Measurements from ENCODE around the gene GRIN2A.

Gene GRIN2A

GRCh38 chr16:9766891-9767290, 415.3 kb downstream of the GRIN2A start:
- Histone ChIP-seq H2BK5ac (ENCODE audit: low read length) (no peak overlapping the region), H3K27me3 (ENCODE audit: insufficient read depth, low read length, poor library complexity) (no peaks in the 10 kb centered on the region), H3K9ac (ENCODE audit: low read length) (no peak overlapping the region), H4K8ac (ENCODE audit: low read depth, low read length) (no peak overlapping the region), H3K27ac (ENCODE audit: low read depth, low read length) (no peak overlapping the region), H2AK5ac (ENCODE audit: low read length) (no peak overlapping the region), H3K79me1 (ENCODE audit: low read length) (no peaks in the 10 kb centered on the region), H3K23ac (ENCODE audit: low read length) (no peak overlapping the region), H3K4me3 (ENCODE audit: low read length) (no peak overlapping the region), H3K79me2 (ENCODE audit: control insufficient read depth, insufficient read depth, low read length) (no peaks in the 10 kb centered on the region), H3K18ac (ENCODE audit: low read length) (no peak overlapping the region), H3K4ac (ENCODE audit: low read depth, low read length) (no peak overlapping the region), H3K56ac (ENCODE audit: low read length) (no peak overlapping the region), H2BK15ac (replicated peaks; ENCODE audit: low read depth) (no peak overlapping the region), H4K5ac (ENCODE audit: low read length) (no peak overlapping the region), H3K36me3 (ENCODE audit: control insufficient read depth, insufficient read depth, low read length) (no peaks in the 10 kb centered on the region), H3K4me1 (ENCODE audit: control insufficient read depth, low read depth, low read length) (no peaks in the 10 kb centered on the region), H2BK120ac (ENCODE audit: low read depth, low read length) (no peak overlapping the region), H3K4me2 (ENCODE audit: low read length) (no peak overlapping the region)
- no peak for DNase-seq
- no CpG with 5 or more reads among the region's 4 CpGs for WGBS (ENCODE audit: extremely low coverage, insufficient coverage, low lambda C conversion rate)

DNA sequence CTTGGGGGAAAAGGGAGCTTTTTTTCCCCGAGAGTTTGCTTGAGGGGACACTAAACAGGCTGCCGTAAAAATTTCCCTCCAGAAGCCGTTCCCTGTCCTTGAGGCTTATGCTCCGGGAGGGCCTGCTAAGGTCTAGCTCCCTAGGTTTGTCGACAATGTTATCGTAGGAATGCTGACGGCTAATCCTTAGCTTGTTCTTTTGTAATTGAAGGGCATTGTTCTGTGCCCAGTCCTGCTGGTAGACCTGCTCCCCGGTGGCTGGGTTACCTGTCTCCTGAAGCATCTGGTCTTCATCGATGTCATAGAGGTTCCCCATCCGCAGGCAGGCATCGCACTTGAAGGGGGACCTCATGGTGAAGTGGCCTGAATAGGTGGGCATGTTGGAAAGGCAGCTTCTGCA, 418.7 kb downstream of the GRIN2A start:
- Histone ChIP-seq H3K27ac (ENCODE audit: low read depth, low read length) (no peak overlapping the region), H3K4me2 (ENCODE audit: low read length) (no peak overlapping the region), H3K36me3 (ENCODE audit: control insufficient read depth, insufficient read depth, low read length) (no peaks in the 10 kb centered on the region), H3K27me3 (ENCODE audit: insufficient read depth, low read length, poor library complexity) (no peaks in the 10 kb centered on the region), H4K5ac (ENCODE audit: low read length) (no peak overlapping the region), H2BK120ac (ENCODE audit: low read depth, low read length) (no peak overlapping the region), H3K79me1 (ENCODE audit: low read length) (no peaks in the 10 kb centered on the region), H3K56ac (ENCODE audit: low read length) (no peak overlapping the region), H3K23ac (ENCODE audit: low read length) (no peak overlapping the region), H3K4me1 (ENCODE audit: control insufficient read depth, low read depth, low read length) (no peaks in the 10 kb centered on the region), H2BK5ac (ENCODE audit: low read length) (no peak overlapping the region), H3K4me3 (ENCODE audit: low read length) (no peak overlapping the region), H3K9ac (ENCODE audit: low read length) (no peak overlapping the region), H3K79me2 (ENCODE audit: control insufficient read depth, insufficient read depth, low read length) (no peaks in the 10 kb centered on the region), H2AK5ac (ENCODE audit: low read length) (no peak overlapping the region), H2BK15ac (replicated peaks; ENCODE audit: low read depth) (no peak overlapping the region), H3K18ac (ENCODE audit: low read length) (no peak overlapping the region), H4K8ac (ENCODE audit: low read depth, low read length) (no peak overlapping the region), H3K4ac (ENCODE audit: low read depth, low read length) (no peak overlapping the region)
- DNase-seq = peak; percentile 40
- no CpG with 5 or more reads among the region's 11 CpGs for WGBS (ENCODE audit: extremely low coverage, insufficient coverage, low lambda C conversion rate)

DNA sequence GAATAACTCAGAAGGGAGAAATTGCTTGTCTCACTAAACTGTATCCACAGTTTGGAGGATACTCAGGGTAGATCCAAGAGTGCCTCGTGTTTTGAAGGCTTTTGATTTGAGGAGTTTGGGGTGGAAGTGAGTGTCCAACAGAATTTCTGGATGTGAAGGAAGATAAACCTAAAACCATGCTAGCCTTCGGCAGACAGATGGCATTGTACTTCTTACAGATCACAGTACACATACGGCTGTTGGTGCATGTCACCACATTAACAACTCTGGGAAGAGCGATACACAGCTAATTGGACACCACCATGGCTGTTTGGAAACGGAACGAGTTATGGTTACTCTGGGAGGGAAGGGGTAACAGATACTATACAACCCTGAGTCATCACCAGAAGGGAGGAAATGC, 420.4 kb downstream of the GRIN2A start:
- Histone ChIP-seq H3K27me3 (ENCODE audit: insufficient read depth, low read length, poor library complexity) (no peaks in the 10 kb centered on the region), H3K27ac (ENCODE audit: low read depth, low read length) (no peak overlapping the region), H3K23ac (ENCODE audit: low read length) (no peak overlapping the region), H2BK5ac (ENCODE audit: low read length) (no peak overlapping the region), H2BK15ac (replicated peaks; ENCODE audit: low read depth) (no peak overlapping the region), H3K4me1 (ENCODE audit: control insufficient read depth, low read depth, low read length) (no peaks in the 10 kb centered on the region), H2BK120ac (ENCODE audit: low read depth, low read length) (no peak overlapping the region), H4K5ac (ENCODE audit: low read length) (no peak overlapping the region), H3K4ac (ENCODE audit: low read depth, low read length) (no peak overlapping the region), H3K36me3 (ENCODE audit: control insufficient read depth, insufficient read depth, low read length) (no peaks in the 10 kb centered on the region), H3K79me2 (ENCODE audit: control insufficient read depth, insufficient read depth, low read length) (no peaks in the 10 kb centered on the region), H2AK5ac (ENCODE audit: low read length) (no peak overlapping the region), H3K79me1 (ENCODE audit: low read length) (no peaks in the 10 kb centered on the region), H3K4me3 (ENCODE audit: low read length) (no peak overlapping the region), H3K56ac (ENCODE audit: low read length) (no peak overlapping the region), H4K8ac (ENCODE audit: low read depth, low read length) (no peak overlapping the region), H3K4me2 (ENCODE audit: low read length) (no peak overlapping the region), H3K9ac (ENCODE audit: low read length) (no peak overlapping the region), H3K18ac (ENCODE audit: low read length) (no peak overlapping the region)
- DNase-seq = no peak
- no CpG with 5 or more reads among the region's 6 CpGs for WGBS (ENCODE audit: extremely low coverage, insufficient coverage, low lambda C conversion rate)

DNA sequence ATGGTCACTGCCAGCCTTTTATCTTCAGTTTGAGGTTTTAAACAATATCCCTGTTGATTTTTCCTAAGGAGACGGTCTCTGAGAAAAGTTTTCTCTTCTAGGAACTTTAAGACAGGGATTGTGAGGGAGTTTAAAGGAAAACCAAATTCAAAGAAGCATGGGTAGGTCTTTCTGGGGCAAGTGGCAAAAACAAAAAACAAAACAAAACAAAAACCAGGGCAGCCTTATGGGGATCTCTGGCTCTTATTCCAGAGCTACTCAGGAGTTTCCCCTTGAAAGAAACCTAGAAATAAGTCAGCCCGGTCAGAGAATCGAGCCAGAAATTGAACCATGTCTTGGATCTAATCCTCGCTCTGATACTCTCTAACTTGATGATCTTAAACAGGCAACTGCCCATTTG, 424.5 kb downstream of the GRIN2A start:
- no peak overlapping the region for H2AK5ac ChIP-seq (ENCODE audit: low read length)
- H2BK5ac ChIP-seq (ENCODE audit: low read length) = no peak overlapping the region

DNA sequence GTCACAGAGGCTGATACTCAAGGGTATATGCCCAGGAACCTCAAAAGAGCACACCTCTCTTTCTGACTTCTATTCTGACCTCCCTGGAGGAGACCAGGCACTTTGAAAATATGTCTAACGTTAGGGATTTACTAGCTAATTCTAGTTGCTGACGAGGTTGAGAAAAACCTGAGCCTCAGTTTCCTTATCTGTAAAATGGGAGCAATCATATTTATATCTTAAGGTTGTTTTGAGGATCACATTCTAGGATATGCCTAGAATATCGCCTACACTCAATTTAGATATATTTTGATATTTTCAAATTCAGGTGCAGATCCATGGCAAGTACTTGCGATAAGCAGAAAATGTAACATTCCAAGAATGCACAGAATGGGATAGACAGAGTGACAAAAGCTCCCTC, 425.8 kb downstream of the GRIN2A start:
- no peak overlapping the region for H3K4me2 ChIP-seq (ENCODE audit: low read length)
- H3K4ac ChIP-seq (ENCODE audit: low read depth, low read length) = no peak overlapping the region
- no peaks in the 10 kb centered on the region for H3K79me2 ChIP-seq (ENCODE audit: control insufficient read depth, insufficient read depth, low read length)
- no peak overlapping the region for H2AK5ac ChIP-seq (ENCODE audit: low read length)
- no peak for DNase-seq
- no peaks in the 10 kb centered on the region for H3K36me3 ChIP-seq (ENCODE audit: control insufficient read depth, insufficient read depth, low read length)
- no peak overlapping the region for H3K4me3 ChIP-seq (ENCODE audit: low read length)
- no peak overlapping the region for H3K56ac ChIP-seq (ENCODE audit: low read length)
- peaks cover 4% of the 10 kb centered on the region for H3K4me1 ChIP-seq (ENCODE audit: control insufficient read depth, low read depth, low read length)
- no peaks in the 10 kb centered on the region for H3K27me3 ChIP-seq (ENCODE audit: insufficient read depth, low read length, poor library complexity)
- no peak overlapping the region for H4K5ac ChIP-seq (ENCODE audit: low read length)
- no peak overlapping the region for H2BK120ac ChIP-seq (ENCODE audit: low read depth, low read length)
- H3K9ac ChIP-seq (ENCODE audit: low read length) = no peak overlapping the region
- H3K23ac ChIP-seq (ENCODE audit: low read length) = no peak overlapping the region
- H3K79me1 ChIP-seq (ENCODE audit: low read length) = no peaks in the 10 kb centered on the region
- no peak overlapping the region for H3K18ac ChIP-seq (ENCODE audit: low read length)
- whole genome bisulfite sequencing (ENCODE audit: extremely low coverage, insufficient coverage, low lambda C conversion rate) = no CpG with 5 or more reads among the region's 4 CpGs
- H3K27ac ChIP-seq (ENCODE audit: low read depth, low read length) = no peak overlapping the region
- no peak overlapping the region for H4K8ac ChIP-seq (ENCODE audit: low read depth, low read length)
- H2BK5ac ChIP-seq (ENCODE audit: low read length) = no peak overlapping the region
- no peak overlapping the region for H2BK15ac ChIP-seq (replicated peaks; ENCODE audit: low read depth)

More for the DNA sequence above, 424.5 kb downstream of the GRIN2A start:
- no peak overlapping the region for H3K9ac ChIP-seq (ENCODE audit: low read length)
- H3K18ac ChIP-seq (ENCODE audit: low read length) = no peak overlapping the region
- no peaks in the 10 kb centered on the region for H3K36me3 ChIP-seq (ENCODE audit: control insufficient read depth, insufficient read depth, low read length)
- no peak overlapping the region for H2BK120ac ChIP-seq (ENCODE audit: low read depth, low read length)
- H3K27ac ChIP-seq (ENCODE audit: low read depth, low read length) = no peak overlapping the region
- no peak overlapping the region for H4K5ac ChIP-seq (ENCODE audit: low read length)
- H3K27me3 ChIP-seq (ENCODE audit: insufficient read depth, low read length, poor library complexity) = no peaks in the 10 kb centered on the region
- H3K23ac ChIP-seq (ENCODE audit: low read length) = no peak overlapping the region
- no peak overlapping the region for H3K4me2 ChIP-seq (ENCODE audit: low read length)
- H3K79me1 ChIP-seq (ENCODE audit: low read length) = no peaks in the 10 kb centered on the region
- no peak overlapping the region for H3K4ac ChIP-seq (ENCODE audit: low read depth, low read length)
- no CpG with 5 or more reads among the region's 4 CpGs for WGBS (ENCODE audit: extremely low coverage, insufficient coverage, low lambda C conversion rate)
- H3K4me3 ChIP-seq (ENCODE audit: low read length) = no peak overlapping the region
- no peak overlapping the region for H3K56ac ChIP-seq (ENCODE audit: low read length)
- H2BK15ac ChIP-seq (replicated peaks; ENCODE audit: low read depth) = no peak overlapping the region
- peaks cover 4% of the 10 kb centered on the region for H3K4me1 ChIP-seq (ENCODE audit: control insufficient read depth, low read depth, low read length)
- no peaks in the 10 kb centered on the region for H3K79me2 ChIP-seq (ENCODE audit: control insufficient read depth, insufficient read depth, low read length)
- DNase-seq = no peak
- H4K8ac ChIP-seq (ENCODE audit: low read depth, low read length) = no peak overlapping the region

DNA sequence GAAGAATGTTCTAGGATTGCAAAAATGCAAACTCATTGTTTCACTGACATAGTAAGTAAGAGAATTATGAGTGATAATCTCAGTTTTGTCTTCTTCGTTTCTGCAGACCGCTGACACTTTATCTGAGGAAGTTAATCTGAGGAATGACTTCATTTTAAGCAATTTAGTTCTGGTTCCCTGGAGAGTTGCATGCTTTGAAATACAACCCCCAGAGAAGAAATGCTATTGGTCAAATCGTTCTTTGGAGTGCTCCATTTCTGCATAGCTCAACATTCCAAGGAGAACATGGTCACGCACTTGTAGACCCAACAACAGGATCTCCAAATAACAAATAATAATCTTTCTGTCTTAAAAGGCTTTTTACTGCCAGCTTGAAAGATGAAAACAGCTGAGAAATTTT, 427.1 kb downstream of the GRIN2A start:
- peak; percentile 75 for DNase-seq

More for the DNA sequence above, 427.1 kb downstream of the GRIN2A start:
- H3K79me2 ChIP-seq (ENCODE audit: control insufficient read depth, insufficient read depth, low read length) = no peaks in the 10 kb centered on the region
- H3K27me3 ChIP-seq (ENCODE audit: insufficient read depth, low read length, poor library complexity) = no peaks in the 10 kb centered on the region
- H3K56ac ChIP-seq (ENCODE audit: low read length) = no peak overlapping the region
- no peak overlapping the region for H3K23ac ChIP-seq (ENCODE audit: low read length)
- H3K4me3 ChIP-seq (ENCODE audit: low read length) = no peak overlapping the region
- peaks cover 4% of the 10 kb centered on the region for H3K4me1 ChIP-seq (ENCODE audit: control insufficient read depth, low read depth, low read length)
- H3K27ac ChIP-seq (ENCODE audit: low read depth, low read length) = no peak overlapping the region
- no peak overlapping the region for H2BK15ac ChIP-seq (replicated peaks; ENCODE audit: low read depth)
- no peaks in the 10 kb centered on the region for H3K36me3 ChIP-seq (ENCODE audit: control insufficient read depth, insufficient read depth, low read length)
- no CpG with 5 or more reads among the region's 4 CpGs for WGBS (ENCODE audit: extremely low coverage, insufficient coverage, low lambda C conversion rate)
- no peak overlapping the region for H3K4ac ChIP-seq (ENCODE audit: low read depth, low read length)
- no peak overlapping the region for H2AK5ac ChIP-seq (ENCODE audit: low read length)
- H4K5ac ChIP-seq (ENCODE audit: low read length) = no peak overlapping the region
- H2BK120ac ChIP-seq (ENCODE audit: low read depth, low read length) = no peak overlapping the region
- H4K8ac ChIP-seq (ENCODE audit: low read depth, low read length) = no peak overlapping the region
- no peak overlapping the region for H2BK5ac ChIP-seq (ENCODE audit: low read length)
- H3K79me1 ChIP-seq (ENCODE audit: low read length) = no peaks in the 10 kb centered on the region
- H3K4me2 ChIP-seq (ENCODE audit: low read length) = no peak overlapping the region
- no peak overlapping the region for H3K18ac ChIP-seq (ENCODE audit: low read length)
- H3K9ac ChIP-seq (ENCODE audit: low read length) = no peak overlapping the region
